ENCODE measurements around the gene TMEM9.

Gene TMEM9

GRCh38 chr1:201110138-201110537 is 44.1 kb downstream of the TMEM9 start:
- in situ Hi-C loops (cut with MboI; ENCODE audit: low sequenced_read_pairs) = no loop called here

GRCh38 chr1:201109651-201110050 is 44.6 kb downstream of the TMEM9 start:
- in situ Hi-C loops (cut with MboI; ENCODE audit: low sequenced_read_pairs) = no loop called here

GRCh38 chr1:201108614-201109013 is 45.7 kb downstream of the TMEM9 start:
- in situ Hi-C loops (cut with MboI; ENCODE audit: low sequenced_read_pairs) = no loop called here

GRCh38 chr1:201105688-201106087 is 48.6 kb downstream of the TMEM9 start:
- in situ Hi-C loops (cut with MboI; ENCODE audit: low sequenced_read_pairs) = no loop called here

DNA sequence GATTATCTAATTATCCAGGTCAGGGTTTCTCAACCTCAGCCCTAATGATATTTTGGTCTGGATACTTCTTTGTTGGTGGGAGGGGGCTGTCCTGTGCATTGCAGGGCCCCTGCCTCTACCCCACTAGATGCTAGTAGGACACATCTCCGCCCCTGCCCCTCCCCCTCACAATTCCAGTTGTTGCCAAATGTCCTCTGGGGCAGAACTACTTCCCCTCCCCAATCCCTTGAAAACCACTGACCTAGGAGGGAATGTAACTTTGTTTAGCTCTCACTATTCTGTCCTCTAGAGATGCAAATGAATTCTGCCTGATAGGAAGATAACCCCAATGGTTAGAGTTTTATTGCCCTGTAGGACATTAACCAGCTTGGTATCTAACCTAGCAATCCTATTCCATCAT is 50.1 kb downstream of the TMEM9 start:
- in situ Hi-C loops (cut with MboI; ENCODE audit: low sequenced_read_pairs) = no loop called here

GRCh38 chr1:201103666-201104065 is 50.6 kb downstream of the TMEM9 start:
- in situ Hi-C loops (cut with MboI; ENCODE audit: low sequenced_read_pairs) = no loop called here

- in situ Hi-C loops (cut with MboI; ENCODE audit: low sequenced_read_pairs) = no loop called here
Observed at GRCh38 chr1:201100169-201100930, 53.9 kb downstream of the TMEM9 start.

DNA sequence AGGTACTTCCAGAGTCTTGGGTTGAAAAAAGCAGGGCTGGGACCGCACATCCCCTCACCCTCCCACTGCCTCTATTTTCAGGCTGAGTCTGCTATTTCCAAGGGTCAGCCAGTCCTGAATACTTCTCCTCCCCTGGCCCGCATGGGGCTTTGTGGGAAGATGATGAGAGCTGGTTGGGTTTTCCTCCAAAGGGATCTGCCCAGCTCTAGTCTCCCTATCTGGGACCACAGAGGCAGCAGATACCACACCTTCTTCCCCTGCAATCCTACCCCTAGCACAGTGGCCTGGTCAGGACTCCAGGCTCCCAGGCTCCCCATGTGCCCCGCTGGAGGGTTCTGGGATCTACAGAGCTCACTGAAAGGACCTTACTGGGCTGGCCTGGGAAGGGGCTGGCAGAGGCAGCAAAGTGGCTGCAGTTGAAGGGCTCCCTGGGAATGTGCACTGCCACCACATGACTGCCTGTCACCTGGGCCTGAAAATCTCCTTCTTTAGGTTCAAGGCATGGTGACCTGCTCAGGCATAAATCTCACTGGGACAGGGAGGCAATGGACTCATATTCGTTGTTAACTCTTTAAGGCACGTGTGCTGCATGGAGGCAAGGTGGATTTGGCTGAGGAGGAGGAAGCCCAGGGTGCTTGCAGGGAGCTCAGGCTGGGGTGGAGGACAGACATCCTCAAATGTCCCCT is 55.1 kb downstream of the TMEM9 start:
- in situ Hi-C loops (cut with MboI; ENCODE audit: low sequenced_read_pairs) = no loop called here

GRCh38 chr1:201096977-201097856 is 57.1 kb downstream of the TMEM9 start:
- in situ Hi-C loops (cut with MboI; ENCODE audit: low sequenced_read_pairs) = no loop called here

GRCh38 chr1:201096041-201096461 is 58.2 kb downstream of the TMEM9 start:
- in situ Hi-C loops (cut with MboI; ENCODE audit: low sequenced_read_pairs) = no loop called here

GRCh38 chr1:201095581-201095980 is 58.7 kb downstream of the TMEM9 start:
- in situ Hi-C loops (cut with MboI; ENCODE audit: low sequenced_read_pairs) = no loop called here

GRCh38 chr1:201094832-201095231 is 59.4 kb downstream of the TMEM9 start:
- in situ Hi-C loops (cut with MboI; ENCODE audit: low sequenced_read_pairs) = no loop called here

GRCh38 chr1:201093962-201094361 is 60.3 kb downstream of the TMEM9 start:
- in situ Hi-C loops (cut with MboI; ENCODE audit: low sequenced_read_pairs) = no loop called here

DNA sequence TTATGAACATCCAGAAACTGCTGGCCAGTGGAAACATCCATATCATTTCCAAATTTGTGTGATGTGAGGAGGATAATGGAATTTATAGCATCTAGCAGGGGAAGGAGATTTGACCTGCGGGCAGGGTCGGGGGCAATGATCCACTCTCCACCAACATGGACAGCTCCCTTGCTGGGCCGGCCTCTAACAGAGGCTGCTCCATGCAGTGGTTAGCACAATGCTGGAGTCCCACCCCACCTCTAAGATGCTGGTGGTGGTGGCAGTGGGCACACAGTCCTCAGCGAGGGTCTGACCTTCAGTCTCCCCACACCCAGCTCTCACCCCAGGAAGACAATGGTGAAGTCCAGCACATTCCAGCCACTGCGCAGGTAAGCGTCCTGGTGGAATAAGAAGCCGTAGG is 60.7 kb downstream of the TMEM9 start:
- in situ Hi-C loops (cut with MboI; ENCODE audit: low sequenced_read_pairs) = no loop called here

- in situ Hi-C loops (cut with MboI; ENCODE audit: low sequenced_read_pairs) = no loop called here
Observed at GRCh38 chr1:201092738-201093137, 61.5 kb downstream of the TMEM9 start.

DNA sequence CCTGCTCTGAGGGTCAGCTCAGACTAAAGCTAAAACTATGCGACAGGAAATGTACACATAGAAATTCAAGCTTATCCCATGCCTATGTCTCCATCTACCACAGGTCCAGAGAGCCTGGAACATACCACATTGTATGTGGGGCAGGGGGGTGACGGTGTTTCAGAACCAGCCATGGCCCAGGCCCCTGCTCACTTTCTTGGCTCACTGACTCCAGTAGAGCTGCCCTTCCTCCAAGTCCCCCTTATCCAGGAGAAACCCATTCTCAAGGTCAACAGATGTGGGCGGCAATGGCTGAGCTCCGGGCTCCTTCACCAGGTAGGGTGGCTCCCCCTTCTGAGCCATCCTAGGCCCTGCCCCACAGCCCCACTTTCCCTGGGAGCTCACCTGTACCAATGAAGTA is 63.0 kb downstream of the TMEM9 start:
- in situ Hi-C loops (cut with MboI; ENCODE audit: low sequenced_read_pairs) = no loop called here

- in situ Hi-C loops (cut with MboI; ENCODE audit: low sequenced_read_pairs) = no loop called here
Observed at GRCh38 chr1:201090541-201090940, 63.7 kb downstream of the TMEM9 start.

DNA sequence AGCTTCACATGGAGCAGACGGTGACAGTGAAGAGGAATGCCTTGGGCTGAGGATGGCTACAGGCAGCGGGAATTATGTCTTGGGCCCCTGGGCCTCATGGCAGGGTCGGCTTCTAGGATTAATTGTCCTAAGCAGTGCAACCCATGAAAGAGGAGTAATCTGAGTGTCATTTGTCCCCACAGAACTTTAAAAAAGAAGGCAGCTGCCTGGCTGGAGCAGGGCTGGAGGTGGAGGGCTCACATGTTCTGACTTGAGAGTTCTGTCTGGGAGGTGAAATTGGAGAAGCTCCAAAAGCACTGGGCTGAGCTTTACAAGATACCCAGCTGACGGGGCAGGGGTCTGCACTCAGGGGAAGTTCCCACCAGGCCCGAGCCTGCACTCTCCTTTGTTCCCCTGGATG is 64.7 kb downstream of the TMEM9 start:
- in situ Hi-C loops (cut with MboI; ENCODE audit: low sequenced_read_pairs) = no loop called here

GRCh38 chr1:201088901-201089525 is 65.3 kb downstream of the TMEM9 start:
- in situ Hi-C loops (cut with MboI; ENCODE audit: low sequenced_read_pairs) = no loop called here

GRCh38 chr1:201088395-201088794 is 65.9 kb downstream of the TMEM9 start:
- in situ Hi-C loops (cut with MboI; ENCODE audit: low sequenced_read_pairs) = no loop called here
